ENCODE measurements around the gene RPL7A.

DNA sequence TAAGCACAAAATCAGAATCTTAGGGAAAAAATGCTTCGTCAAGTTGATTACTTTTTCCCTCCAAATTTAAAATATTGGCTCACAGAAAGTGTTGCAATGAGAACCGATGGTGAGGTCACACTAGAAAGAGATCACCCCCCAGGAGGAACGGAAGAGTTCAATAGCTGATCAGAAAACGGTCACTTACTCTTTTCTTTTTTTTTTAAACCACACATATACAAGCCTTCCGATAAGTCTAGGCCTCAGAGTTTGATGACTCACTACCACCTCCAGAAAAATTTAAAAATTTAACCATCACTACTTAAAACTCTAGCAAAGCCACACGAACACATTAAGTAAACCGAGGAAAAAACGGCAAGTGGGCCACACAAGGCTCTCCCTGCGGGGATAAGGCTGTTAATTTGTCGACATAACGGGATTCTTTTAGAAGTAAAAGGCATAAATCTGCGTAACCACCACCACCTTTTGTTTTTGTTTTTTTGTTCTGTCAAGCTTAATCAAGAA, 26.6 kb downstream of the RPL7A start:
- no peak for TF ChIP-seq POLR2A (IDR thresholded peaks at IDR 0.05)
- TF ChIP-seq, protein P1, sequence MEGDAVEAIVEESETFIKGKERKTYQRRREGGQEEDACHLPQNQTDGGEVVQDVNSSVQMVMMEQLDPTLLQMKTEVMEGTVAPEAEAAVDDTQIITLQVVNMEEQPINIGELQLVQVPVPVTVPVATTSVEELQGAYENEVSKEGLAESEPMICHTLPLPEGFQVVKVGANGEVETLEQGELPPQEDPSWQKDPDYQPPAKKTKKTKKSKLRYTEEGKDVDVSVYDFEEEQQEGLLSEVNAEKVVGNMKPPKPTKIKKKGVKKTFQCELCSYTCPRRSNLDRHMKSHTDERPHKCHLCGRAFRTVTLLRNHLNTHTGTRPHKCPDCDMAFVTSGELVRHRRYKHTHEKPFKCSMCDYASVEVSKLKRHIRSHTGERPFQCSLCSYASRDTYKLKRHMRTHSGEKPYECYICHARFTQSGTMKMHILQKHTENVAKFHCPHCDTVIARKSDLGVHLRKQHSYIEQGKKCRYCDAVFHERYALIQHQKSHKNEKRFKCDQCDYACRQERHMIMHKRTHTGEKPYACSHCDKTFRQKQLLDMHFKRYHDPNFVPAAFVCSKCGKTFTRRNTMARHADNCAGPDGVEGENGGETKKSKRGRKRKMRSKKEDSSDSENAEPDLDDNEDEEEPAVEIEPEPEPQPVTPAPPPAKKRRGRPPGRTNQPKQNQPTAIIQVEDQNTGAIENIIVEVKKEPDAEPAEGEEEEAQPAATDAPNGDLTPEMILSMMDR (IDR thresholded peaks at IDR 0.05): no peak

All from uterus (tissue), 2 donors.